HG03196 (cell line): ENCODE measurements around the gene ITGA7.
A peak's percentile ranks its signal among the peaks of the same experiment; 100 is the strongest.

ENCODE experiments used
- ATAC-seq: cut with Tn5 transposase; IDR thresholded peaks from one replicate; pipeline ENCODE4 v1.9.1; 2021; ENCODE audit not compliant: unreplicated experiment

ITGA7 gene

GRCh38 chr12:55682087-55682796, 25.5 kb downstream of the ITGA7 start:
- no peak for ATAC-seq

GRCh38 chr12:55681142-55682077, 26.3 kb downstream of the ITGA7 start:
- ATAC-seq: no peak

GRCh38 chr12:55679691-55680090, 28.0 kb downstream of the ITGA7 start:
- no peak for ATAC-seq

GRCh38 chr12:55676707-55677106, 31.0 kb downstream of the ITGA7 start:
- no peak for ATAC-seq

- ATAC-seq: no peak
These were observed 32.0 kb downstream of the ITGA7 start for GRCh38 chr12:55675666-55676065.

- peak; percentile 96 for ATAC-seq
These were observed 34.1 kb downstream of the ITGA7 start for GRCh38 chr12:55673638-55674037.

- ATAC-seq: no peak
These were observed 36.0 kb downstream of the ITGA7 start for GRCh38 chr12:55671746-55672145.

GRCh38 chr12:55670276-55670675, 37.4 kb downstream of the ITGA7 start:
- no peak for ATAC-seq

- ATAC-seq: no peak
These were observed 41.2 kb downstream of the ITGA7 start for GRCh38 chr12:55666508-55666907.

- no peak for ATAC-seq
These were observed 42.9 kb downstream of the ITGA7 start for GRCh38 chr12:55664826-55665225.

- no peak for ATAC-seq
These were observed 44.3 kb downstream of the ITGA7 start for GRCh38 chr12:55663391-55663790.

- no peak for ATAC-seq
These were observed 48.0 kb downstream of the ITGA7 start for GRCh38 chr12:55659486-55660385.

GRCh38 chr12:55658635-55659391, 48.9 kb downstream of the ITGA7 start:
- ATAC-seq: no peak

GRCh38 chr12:55658212-55658611, 49.5 kb downstream of the ITGA7 start:
- ATAC-seq: no peak

- ATAC-seq: no peak
These were observed 50.5 kb downstream of the ITGA7 start for GRCh38 chr12:55657212-55657611.

GRCh38 chr12:55654511-55655214, 53.0 kb downstream of the ITGA7 start:
- no peak for ATAC-seq

GRCh38 chr12:55653031-55653430, 54.7 kb downstream of the ITGA7 start:
- no peak for ATAC-seq

- no peak for ATAC-seq
These were observed 55.4 kb downstream of the ITGA7 start for GRCh38 chr12:55652352-55652751.

- ATAC-seq: no peak
These were observed 56.4 kb downstream of the ITGA7 start for GRCh38 chr12:55651299-55651683.
